Progenitor cell of endocrine pancreas (in vitro differentiated cells): ENCODE measurements around the gene NR2E3. TPM values are rescaled to one million over a fixed set of nuclear protein-coding genes. Genes with fewer than 3 reads are reported as not detected.
A peak's percentile ranks its signal among the peaks of the same experiment; 100 is the strongest.

Experiments used
- DNase-seq: peaks from one replicate; pipeline ENCODE4 v3.0.0; 2021; ENCODE audit warnings: low spot score; ENCODE audit not compliant: unreplicated experiment
- H3K27ac Mint-ChIP-seq: 2 replicates; pipeline ENCODE4 v1.8.0; 2021; ENCODE audit warnings: mild to moderate bottlenecking, moderate library complexity, mixed read lengths
- H3K27me3 Mint-ChIP-seq: 2 replicates; pipeline ENCODE4 v1.8.0; 2021; ENCODE audit warnings: mixed read lengths
- H3K36me3 Mint-ChIP-seq: 2 replicates; pipeline ENCODE4 v1.8.0; 2022; ENCODE audit warnings: mixed read lengths; ENCODE audit not compliant: insufficient read depth
- H3K4me1 Mint-ChIP-seq: 2 replicates; pipeline ENCODE4 v1.8.0; 2021; ENCODE audit warnings: low read depth, mixed read lengths
- H3K4me3 Mint-ChIP-seq: 2 replicates; pipeline ENCODE4 v1.8.0; 2021; ENCODE audit warnings: low read depth, mild to moderate bottlenecking, moderate library complexity, mixed read lengths
- H3K9me3 Mint-ChIP-seq: 2 replicates; pipeline ENCODE4 v1.8.0; 2021; ENCODE audit warnings: low read depth, mixed read lengths
- total RNA-seq: library from RNA; stranded (reverse); gene quantifications from 2 replicates; pipeline ENCODE4 v1.2.1, GENCODE V29; 2021
- TF ChIP-seq, protein P1 (sequence below): fragments of 200-600 bp; sonication (generic); IDR thresholded peaks from one replicate; pipeline ENCODE4 v1.5.0; 2021; ENCODE audit warnings: antibody characterized with exemption, mild to moderate bottlenecking; ENCODE audit not compliant: unreplicated experiment

NR2E3 gene
- total RNA-seq, 1 donor from 2014 or later, result not detected

DNA sequence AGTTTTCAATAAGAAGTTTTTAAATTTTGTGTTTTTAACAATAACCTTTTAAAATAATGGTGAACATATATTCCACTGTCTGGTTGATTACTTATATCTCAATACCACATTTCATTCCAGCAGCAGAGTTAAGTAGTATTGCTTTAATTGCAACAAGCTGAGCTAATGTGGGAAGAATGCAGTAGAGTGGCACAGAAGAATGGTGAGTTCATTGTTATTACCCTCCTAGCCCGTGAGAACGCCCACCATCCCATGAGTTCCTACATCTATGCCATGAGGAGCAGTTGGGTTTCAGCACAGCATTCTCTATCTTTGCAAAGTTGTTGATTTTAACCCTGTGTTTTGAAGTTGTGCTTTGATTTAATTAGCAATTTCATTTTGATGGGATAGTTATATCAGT is 17.8 kb upstream of the NR2E3 start:
- TF ChIP-seq, protein P1, sequence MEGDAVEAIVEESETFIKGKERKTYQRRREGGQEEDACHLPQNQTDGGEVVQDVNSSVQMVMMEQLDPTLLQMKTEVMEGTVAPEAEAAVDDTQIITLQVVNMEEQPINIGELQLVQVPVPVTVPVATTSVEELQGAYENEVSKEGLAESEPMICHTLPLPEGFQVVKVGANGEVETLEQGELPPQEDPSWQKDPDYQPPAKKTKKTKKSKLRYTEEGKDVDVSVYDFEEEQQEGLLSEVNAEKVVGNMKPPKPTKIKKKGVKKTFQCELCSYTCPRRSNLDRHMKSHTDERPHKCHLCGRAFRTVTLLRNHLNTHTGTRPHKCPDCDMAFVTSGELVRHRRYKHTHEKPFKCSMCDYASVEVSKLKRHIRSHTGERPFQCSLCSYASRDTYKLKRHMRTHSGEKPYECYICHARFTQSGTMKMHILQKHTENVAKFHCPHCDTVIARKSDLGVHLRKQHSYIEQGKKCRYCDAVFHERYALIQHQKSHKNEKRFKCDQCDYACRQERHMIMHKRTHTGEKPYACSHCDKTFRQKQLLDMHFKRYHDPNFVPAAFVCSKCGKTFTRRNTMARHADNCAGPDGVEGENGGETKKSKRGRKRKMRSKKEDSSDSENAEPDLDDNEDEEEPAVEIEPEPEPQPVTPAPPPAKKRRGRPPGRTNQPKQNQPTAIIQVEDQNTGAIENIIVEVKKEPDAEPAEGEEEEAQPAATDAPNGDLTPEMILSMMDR, result no peak
- Mint-ChIP-seq H3K27me3 (peaks cover 8% of the 10 kb centered on the region), H3K9me3 (no peaks in the 10 kb centered on the region), H3K36me3 (no peaks in the 10 kb centered on the region), H3K27ac (no peak overlapping the region), H3K4me3 (no peak overlapping the region), H3K4me1 (peaks cover 3% of the 10 kb centered on the region)
- DNase-seq, result no peak

- no peak for DNase-seq
- H3K4me3 Mint-ChIP-seq, result no peak overlapping the region
- TF ChIP-seq, protein P1, result no peak
- no peaks in the 10 kb centered on the region for H3K9me3 Mint-ChIP-seq
- H3K27ac Mint-ChIP-seq, result no peak overlapping the region
- H3K36me3 Mint-ChIP-seq, result no peaks in the 10 kb centered on the region
- H3K27me3 Mint-ChIP-seq, result peaks cover 7% of the 10 kb centered on the region
- H3K4me1 Mint-ChIP-seq, result no peaks in the 10 kb centered on the region
Observed at GRCh38 chr15:71798641-71799040, 11.7 kb upstream of the NR2E3 start.

- Mint-ChIP-seq H3K4me3 (no peak overlapping the region), H3K9me3 (no peaks in the 10 kb centered on the region), H3K36me3 (no peaks in the 10 kb centered on the region), H3K4me1 (peaks cover 5% of the 10 kb centered on the region), H3K27me3 (peaks cover 13% of the 10 kb centered on the region), H3K27ac (no peak overlapping the region)
- no peak for DNase-seq
- TF ChIP-seq, protein P1, result no peak
Observed at GRCh38 chr15:71800190-71800589, 10.2 kb upstream of the NR2E3 start.

GRCh38 chr15:71800835-71801745 is 9.3 kb upstream of the NR2E3 start:
- H3K27me3 Mint-ChIP-seq, result peaks cover 14% of the 10 kb centered on the region
- H3K27ac Mint-ChIP-seq, result no peak overlapping the region
- peaks cover 8% of the 10 kb centered on the region for H3K4me1 Mint-ChIP-seq
- no peak overlapping the region for H3K4me3 Mint-ChIP-seq
- TF ChIP-seq, protein P1, result peak; percentile 85
- H3K9me3 Mint-ChIP-seq, result no peaks in the 10 kb centered on the region
- peak; percentile 49 for DNase-seq
- H3K36me3 Mint-ChIP-seq, result no peaks in the 10 kb centered on the region

GRCh38 chr15:71801935-71802655 is 8.3 kb upstream of the NR2E3 start:
- TF ChIP-seq, protein P1, result no peak
- no peak overlapping the region for H3K27ac Mint-ChIP-seq
- H3K4me3 Mint-ChIP-seq, result no peak overlapping the region
- H3K9me3 Mint-ChIP-seq, result no peaks in the 10 kb centered on the region
- peaks cover 18% of the 10 kb centered on the region for H3K27me3 Mint-ChIP-seq
- H3K36me3 Mint-ChIP-seq, result no peaks in the 10 kb centered on the region
- H3K4me1 Mint-ChIP-seq, result peaks cover 11% of the 10 kb centered on the region
- DNase-seq, result no peak
